ENCODE results near the gene LRRN2.
"Not testable (repeated sequence)": the region's sequence is repeated elsewhere in the genome, so short reads cannot be mapped to it uniquely, and the experiment has no call there.

The LRRN2 gene

DNA sequence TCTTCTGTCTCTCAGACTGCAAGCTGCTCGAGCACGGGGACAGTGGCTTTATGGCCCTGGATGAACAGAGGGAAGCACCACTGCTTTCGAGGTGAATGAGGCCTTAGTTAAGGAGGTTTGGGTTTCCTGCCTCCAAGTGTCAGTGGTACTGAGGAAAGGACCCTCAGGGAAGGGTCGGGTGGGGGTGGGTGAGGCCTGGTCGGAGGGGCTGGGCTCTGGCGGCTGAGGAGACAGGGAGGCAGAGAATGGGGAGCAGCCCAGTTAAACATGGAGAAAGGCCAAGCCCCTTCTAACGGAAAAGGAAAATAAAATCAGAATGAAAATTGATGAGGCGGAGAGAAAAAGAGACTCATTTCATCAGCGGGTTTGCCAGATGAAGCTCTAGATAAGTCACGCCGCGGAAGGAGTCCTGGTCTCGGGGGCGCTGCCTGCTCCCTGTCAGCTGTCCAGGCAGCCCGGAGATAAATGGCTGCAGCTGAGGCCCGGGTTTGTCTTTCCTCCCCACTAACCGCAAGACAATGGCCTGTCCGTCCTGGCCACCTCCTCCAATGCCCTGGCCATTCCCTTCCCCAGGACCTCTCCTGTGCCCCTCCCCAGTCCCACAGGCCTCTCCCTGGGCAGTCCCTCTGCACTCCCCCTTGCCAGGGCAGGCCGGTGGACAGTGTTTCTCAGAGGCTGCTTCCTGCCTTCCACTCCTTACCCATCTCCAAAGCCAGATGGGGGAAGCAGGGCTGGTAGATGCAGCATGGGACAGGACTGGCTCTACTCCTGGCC lies 55.2 kb downstream of the LRRN2 start:
- no peak for DNase-seq (ENCODE audit: low read depth in 2 of 2)

DNA sequence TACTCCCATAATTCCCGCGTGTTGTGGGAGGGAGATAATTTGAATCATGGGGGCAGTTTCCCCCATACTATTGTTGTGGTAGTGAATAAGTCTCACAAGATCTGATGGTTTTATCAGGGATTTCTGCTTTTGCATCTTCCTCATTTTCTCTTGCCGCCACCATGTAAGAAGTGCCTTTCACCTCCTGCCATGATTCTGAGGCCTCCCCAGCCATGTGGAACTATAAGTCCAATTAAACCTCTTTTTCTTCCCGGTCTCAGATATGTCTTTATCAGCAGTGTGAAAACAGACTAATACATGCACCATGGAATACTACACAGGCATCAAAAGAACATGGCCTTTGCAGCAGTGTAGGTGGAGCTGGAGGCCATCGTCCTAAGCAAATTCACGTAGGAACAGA lies 56.1 kb downstream of the LRRN2 start:
- not testable (repeated sequence) for DNase-seq (ENCODE audit: low read depth in 2 of 2)

DNA sequence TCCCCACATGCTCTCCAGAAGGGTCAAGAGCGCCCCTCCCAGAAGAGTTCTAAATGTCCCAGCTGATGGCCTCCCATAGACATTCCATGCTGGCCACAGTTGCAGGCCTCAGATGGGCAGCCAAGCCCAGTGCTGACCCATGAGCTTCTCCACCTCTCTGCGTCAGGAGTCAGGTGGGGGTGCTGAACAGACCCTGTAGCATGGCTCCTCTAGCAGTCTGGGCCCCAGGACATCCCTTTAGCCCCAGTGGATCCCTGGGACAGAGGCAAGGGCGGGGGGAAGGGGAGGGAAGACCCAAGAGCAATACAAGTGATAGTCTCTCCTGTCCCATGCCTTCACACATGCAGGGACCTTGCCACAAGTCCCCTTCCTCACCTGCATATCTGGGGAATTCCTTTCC lies 56.7 kb downstream of the LRRN2 start:
- no peak for DNase-seq (ENCODE audit: low read depth in 2 of 2)

DNA sequence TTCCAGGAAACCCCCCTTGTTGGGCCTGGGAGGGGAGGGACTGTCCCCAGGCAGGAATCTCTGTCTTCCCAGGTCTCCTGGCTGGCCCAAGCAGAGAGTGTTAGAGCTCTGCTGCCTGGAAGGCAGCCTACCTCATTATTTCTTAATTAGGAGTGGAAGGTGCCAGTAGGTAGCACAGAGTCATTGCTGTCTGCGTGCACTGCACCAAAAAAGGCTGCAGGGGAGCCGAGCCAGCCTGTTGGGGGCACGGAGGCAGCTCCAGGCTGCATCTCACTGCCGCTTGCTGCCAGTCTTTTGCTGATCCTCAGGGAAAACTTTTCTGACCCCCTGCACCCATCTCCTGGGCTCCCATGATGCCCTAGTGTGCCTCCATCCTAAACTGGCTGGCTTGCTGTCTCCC lies 58.1 kb downstream of the LRRN2 start:
- no peak for DNase-seq (ENCODE audit: low read depth in 2 of 2)

DNA sequence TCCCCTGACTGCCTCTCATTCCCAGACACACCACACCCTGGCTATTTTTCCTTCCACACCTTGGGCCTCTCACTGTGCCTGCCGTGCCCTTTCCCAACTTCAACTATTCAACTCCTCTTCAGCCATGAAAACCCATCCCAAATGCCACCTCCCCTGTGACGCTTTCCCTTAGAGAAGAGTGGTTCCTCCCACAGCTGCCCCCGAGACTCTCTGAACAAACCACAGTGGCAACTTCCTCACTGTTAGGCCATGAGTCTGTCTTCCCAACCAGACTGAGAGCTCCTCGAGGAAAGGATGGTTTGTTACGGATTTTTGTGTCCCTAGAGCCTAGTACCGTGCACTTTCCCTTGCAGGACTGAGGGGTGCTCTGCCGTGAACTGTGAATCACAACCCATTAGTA lies 59.2 kb downstream of the LRRN2 start:
- DNase-seq (ENCODE audit: low read depth in 2 of 2): no peak

DNA sequence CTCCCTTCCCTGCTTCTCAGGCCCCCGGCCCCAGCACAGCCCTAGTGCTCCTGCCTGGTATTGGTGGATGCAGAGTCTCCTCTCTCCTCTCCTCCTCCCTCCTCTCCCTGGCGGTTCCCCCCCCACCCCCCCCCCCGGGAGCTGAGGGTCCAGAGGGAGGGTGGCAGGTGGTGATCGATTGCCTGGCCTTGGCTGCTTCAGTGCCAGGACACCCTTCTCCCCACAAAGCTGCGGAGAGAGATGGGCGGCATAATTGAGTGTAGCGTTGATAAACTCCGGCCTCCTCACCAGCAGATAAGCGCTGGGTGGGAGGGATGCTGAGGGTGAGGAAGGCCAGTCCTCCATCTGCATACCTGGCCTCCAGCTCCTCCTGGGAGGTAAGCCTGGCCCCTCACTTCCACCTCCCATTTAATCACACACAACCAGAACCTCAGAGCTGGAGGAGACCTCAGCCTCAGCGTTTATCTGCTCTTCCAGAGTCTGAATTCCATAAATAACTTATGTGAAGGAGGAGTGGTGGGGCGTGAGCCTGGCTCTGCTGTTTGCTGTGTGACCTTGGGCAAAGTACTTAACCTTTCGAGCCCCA lies 60.8 kb downstream of the LRRN2 start:
- DNase-seq (ENCODE audit: low read depth in 2 of 2): no peak

DNA sequence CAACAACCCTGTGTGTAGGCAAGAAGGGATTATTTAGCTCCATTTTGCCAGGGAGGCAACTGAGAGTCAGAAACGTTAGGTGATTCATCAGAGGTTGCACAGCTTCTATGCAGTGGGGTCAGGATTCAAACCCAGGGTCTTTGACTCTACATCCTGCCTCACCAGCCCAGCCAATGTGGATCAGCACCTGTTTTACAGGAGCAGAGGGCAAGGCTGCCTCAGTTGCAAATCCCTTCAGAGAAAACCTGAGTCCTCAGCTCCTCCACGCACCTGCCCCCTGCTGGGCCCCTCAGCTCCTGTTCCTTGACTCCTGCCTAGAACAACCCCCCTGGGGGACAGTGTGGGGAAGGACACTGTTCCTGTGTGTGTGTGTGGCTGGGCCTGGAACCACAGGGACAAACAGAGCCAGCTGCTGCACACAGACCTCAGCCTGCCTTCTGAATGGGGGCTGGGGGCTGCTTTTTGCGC lies 61.6 kb downstream of the LRRN2 start:
- no peak for DNase-seq (ENCODE audit: low read depth in 2 of 2)

DNA sequence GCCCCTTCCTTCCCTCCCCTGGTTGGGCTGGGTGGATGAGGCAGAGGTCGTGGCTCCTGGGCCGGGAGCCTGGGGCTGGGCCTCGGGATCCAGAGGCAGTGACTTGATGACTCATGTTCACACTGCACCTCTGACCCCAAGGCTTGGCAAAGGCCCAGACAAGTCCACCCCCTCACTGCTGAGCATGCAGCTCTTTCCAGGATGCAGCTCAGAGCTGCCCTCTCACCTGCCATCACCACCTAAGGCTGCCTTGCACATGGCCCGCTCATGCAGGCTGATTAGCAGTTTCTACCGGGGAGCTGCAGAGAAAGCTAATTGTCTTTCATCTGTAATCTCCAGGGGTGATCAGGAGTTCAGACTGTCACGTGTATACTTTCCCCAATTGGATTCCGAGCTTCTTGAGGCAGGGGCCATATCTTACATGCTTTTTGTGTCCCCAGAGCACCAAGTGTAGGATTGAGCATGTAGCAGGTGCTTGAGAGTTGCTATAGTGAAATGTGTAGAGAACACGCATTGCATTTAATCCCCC lies 62.1 kb downstream of the LRRN2 start:
- DNase-seq (ENCODE audit: low read depth in 2 of 2): no peak

DNA sequence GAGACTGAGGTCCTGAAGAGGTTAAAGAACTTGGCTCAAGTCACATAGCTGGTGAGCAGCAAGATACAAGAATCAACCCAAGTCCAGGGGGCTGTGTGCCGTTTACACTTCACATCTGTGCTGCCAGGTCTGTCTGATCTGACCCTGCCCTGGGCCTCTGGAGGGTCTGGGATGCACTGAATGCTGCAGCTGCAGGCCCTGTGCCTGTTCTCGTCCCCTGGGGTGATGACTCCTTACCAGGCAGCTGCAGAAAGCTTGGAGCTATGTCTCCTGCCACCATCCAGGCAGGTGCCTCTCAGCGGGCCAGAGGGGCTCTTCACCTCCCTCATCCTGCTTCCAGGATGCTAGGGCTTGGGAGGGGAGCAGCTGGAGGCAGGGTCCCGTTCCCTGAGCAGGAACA lies 63.5 kb downstream of the LRRN2 start:
- no peak for DNase-seq (ENCODE audit: low read depth in 2 of 2)

DNA sequence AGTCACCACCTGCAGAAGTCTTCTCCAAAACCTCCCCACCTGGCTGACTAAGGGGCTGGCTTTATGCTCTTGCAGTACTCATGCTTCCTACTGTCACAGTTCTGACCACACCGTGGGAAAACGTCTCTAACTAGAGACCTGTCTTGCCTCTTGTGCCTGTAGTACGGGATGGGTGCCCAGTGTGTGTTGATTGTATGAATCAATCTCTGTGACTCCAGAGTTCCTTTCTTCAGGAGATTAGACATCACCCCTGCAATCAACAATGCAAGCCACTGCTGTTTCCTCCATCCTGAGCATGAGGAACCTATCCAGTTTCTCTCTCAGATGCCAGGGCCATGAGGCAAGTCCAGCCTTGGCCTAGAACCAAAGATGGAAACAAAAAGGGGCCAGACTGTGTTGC lies 64.1 kb downstream of the LRRN2 start:
- no peak for DNase-seq (ENCODE audit: low read depth in 2 of 2)

DNA sequence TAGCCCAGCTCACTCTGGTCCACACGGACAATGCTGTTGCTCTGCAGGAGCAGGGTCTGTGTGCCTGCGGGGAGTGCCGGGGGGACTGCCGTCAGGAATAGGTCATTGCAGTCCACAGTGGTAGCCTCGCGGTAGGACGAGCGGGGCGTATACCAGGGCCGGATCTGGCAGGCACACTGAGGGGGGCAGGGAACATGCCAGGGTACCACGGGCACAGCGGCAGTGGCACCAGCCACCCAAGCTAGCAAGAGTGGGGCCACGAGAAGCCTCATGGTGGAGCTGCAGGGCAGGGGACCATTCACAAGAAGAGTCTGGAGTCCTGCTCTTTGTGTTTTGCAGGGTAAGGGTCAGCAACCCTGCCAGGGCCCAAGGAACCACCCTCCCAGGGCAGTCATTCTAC lies 65.8 kb downstream of the LRRN2 start:
- no peak for DNase-seq (ENCODE audit: low read depth in 2 of 2)

DNA sequence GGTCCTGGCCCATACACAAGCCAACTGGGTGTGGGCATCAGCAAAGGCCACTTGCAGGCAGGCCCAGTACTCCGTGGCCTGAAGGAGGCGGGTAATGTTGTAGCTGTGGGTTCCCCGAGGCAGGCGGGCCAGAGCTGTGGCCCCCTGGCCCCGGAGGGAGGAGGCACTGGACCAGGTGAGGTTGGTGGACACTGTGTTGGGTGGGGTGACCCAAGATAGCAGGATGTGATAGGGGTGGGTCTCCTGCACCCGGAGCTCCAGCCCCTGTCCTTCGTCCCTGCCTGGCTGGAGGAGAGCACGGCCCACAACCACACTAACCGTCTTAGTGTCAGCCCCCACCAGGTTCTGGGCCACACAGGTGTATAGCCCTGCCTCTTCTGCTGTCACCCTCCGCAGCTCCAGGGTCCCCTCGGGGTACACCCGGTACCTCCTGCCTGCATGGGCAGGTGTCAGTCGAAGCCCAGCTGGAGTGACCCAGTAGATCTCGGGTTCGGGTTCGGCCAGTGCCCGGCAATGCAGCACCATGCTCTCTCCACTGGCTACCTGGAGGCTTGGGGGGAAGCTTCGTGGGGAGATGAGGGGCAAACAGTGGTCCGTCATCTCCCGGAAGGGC lies 67.3 kb downstream of the LRRN2 start:
- no peak for DNase-seq (ENCODE audit: low read depth in 2 of 2)

DNA sequence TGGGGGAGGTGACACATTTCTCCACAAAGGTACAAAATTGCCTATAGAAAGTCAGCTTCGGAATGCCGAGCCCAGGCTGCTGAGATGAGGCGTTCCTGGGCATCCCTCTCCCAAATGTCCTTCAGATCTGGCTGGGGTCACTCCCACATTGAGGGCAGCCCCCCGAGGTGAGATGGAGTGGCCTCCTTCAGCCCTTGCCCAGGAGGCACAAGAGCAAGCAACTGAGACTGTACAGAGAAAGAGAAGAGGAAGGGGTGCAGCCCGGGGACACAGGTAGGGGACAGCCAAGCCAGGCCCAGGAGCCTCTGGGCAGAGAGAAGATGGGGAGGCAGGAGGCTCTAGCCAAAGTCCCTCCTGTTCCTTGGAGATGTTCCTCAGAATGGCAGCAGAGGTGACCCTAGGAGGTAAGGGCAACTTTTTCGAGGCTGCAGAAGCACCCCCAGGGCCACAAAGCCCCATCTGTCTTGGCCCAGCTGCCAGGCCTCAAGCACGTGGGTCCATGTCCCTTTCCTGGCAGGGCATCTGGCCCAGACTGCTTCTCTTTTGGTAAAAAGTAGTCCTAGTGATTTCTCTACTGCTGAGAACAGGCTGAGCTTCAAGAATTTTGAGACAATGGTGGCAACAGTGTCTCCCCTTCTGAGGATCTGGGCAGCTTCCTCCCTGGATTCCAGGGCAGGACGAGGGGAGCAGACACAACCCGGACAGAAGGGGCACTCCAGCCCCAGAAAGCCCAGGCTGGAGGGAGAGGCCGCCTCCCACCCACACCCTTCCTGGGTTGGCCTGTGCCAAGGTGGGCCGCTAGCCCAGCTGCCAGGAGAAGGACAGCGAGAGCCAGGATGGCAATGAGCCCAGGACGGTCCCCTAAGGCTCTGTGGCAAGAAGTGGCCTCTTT lies 68.0 kb downstream of the LRRN2 start:
- no peak for DNase-seq (ENCODE audit: low read depth in 2 of 2)

DNA sequence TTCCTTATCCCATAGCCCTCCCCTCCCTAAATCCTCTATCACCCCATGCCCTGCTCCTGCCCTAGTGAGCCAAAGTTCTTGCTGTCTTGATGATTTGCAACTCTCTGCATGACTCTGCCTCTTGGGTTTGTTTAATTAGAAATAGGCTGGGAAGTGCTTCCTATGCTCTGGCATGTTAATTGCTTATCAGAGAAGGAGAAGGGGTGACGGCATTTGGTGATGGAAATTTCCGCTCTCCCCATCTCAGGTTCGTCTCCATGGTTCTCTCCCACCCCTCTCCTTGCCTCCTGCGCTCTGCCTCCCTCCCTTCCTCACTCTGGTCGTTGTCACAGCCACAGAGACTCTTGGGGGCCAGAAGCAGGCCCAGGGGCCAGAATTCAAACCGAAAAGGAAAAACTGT lies 68.9 kb downstream of the LRRN2 start:
- DNase-seq (ENCODE audit: low read depth in 2 of 2): no peak

DNA sequence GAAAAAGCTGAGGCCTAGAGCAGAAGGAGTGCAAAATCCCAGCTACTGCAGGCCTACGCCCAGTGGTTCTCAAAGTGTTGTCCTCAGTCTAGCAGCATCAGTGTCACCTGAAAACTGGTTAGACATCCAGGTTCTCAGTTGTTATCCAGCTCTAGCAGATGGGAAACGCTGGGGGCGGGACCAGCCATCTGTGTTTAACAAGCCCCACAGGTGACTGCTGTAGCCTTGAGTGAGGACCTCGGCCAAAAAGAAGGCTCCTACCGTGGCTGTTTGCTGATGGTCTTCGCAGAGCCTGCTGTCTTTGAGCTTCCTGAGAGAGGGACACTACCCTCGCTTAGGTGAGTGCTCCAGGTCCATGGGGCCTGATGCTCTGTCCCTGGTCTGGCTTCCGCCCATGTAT lies 69.7 kb downstream of the LRRN2 start:
- no peak for DNase-seq (ENCODE audit: low read depth in 2 of 2)

DNA sequence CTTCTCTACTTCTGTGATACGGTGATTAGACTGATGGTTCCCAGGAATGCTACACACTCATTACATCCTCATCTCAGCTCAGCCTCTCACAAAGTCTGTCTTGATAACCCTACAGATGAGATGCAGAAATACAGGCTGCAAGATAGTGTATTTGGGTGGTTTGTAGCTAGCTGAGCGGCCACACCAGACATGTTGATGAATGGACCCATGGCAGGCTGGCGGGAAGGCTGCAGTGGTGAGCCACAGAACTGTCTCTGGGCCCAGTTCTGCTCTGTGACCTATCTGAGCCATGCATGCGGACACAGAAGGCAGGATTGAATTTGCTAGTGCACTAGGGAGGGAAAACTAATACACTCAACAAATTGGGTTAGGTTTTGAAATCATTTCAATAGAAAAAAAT lies 71.9 kb downstream of the LRRN2 start:
- DNase-seq (ENCODE audit: low read depth in 2 of 2): no peak

DNA sequence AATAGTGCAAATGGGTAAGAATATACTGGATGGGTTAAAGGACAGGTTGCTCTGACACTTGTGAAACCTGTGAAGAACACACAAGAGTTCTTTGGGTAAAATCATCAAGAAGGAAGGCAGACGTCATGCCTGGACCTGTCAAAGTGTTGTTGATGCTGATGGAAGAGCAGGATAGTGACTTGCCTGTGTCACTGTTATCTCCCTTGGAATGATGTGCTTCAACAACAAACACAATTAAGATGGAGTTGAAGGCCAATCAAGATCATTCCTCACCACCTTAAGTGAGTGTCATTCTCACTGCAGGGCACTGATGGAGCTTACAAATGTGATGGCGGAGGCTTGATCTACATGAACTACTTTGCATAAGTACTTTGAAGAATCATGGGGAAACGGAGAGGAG lies 73.2 kb downstream of the LRRN2 start:
- DNase-seq (ENCODE audit: low read depth in 2 of 2): no peak

DNA sequence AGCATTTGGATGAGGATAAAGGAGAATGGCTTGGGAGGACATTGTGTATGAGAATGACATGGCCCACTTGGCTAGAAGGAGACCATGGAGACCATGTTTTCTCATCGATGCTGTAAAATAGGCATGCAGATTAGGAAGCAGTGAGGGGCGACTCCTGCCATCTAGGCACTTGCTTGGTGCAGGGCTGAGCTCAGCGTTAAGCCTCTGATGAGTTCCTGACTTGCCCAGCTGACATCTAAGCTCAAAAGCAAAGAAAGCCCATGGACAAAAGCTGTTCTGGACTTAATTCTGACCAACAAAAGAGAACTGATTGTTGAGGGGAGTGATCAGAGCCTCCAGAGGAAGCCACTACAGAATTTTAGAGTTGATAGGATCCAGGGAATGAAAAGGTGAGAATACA lies 74.5 kb downstream of the LRRN2 start:
- no peak for DNase-seq (ENCODE audit: low read depth in 2 of 2)

DNA sequence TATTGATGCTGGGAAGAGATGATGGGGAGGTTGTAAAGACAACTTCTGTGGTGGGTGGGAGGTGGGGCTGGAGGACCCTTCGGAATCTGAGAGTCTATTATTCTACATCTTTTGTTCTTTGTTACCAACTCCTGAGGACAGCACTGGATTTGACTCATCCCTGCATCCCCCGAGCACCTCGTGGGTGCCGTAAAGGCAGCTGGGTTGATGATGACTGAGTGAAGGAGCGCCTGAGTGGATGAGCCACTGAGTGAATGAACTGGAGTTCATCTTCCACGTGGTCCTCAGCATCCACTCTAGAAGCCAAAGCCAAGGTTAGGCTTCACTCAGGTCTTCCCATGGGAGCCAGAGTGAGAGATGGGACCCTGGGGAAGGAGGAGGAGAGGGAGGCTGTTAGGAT lies 77.6 kb downstream of the LRRN2 start:
- no peak for DNase-seq (ENCODE audit: low read depth in 2 of 2)

DNA sequence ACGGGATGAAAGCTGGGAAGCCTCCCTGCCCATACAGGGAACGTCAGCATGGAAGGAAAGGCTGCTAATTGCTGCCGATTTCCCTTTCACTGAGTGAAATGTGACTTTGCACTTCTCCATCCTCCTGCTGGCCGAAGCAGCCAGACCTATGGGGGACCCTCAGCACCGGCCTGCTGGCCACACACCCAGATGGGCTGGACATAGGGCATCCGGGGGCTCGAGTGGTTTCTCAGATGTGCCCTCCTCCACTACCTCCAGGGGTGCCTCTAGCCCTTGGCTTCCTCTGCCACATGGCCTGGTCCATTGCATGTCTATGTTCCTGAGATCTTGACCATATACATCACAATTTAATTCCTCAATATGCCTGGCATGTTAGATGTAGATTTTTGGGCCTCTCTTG lies 79.7 kb downstream of the LRRN2 start:
- no peak for DNase-seq (ENCODE audit: low read depth in 2 of 2)

DNA sequence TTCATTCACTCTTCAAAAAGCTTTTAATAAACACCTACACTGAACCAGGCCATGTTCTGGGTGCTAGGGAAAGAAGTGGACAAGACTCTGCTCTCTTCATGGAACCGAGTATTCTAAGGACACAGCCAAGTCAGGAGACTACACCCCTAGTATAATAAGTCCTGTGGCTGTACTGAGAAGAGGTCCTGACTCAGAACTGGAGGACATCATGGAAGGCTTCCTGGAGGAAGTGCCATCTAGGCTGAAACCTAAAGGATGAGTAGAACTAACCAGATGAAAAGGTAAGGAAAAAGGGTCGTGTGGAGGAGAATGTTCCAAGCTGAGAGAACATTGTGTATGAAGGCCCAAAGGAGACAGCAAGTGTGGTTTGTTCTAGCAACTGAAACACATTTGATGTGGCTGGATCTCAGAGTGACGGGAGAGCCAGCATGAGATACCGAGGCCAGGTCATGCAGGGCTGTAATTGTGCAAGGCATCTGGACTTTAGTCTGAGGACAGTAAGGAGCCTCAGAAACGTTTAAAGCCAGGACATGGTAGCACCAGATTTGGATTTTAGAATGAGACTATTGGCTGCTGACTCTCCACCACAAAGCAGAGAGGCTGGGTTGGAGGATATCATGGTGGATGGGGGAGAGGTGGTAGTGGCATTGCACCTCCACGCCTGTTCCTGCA lies 82.5 kb downstream of the LRRN2 start:
- DNase-seq (ENCODE audit: low read depth in 2 of 2): no peak
